ENCODE data around the gene OTX1. TPM values are rescaled to one million over a fixed set of nuclear protein-coding genes. Genes with fewer than 3 reads are reported as not detected.

Gene OTX1
- total RNA-seq: under 0.01 and 0.17 TPM in 2 replicates

GRCh38 chr2:63050334-63051041 lies at the start of gene OTX1:
Gene OTX1, plus strand, starts transcription at chr2:63050830. Its CDS starts 2,161 bp downstream, at chr2:63052991.

All from bronchus fibroblast of lung (primary cell).